K562 (cell line): ENCODE measurements around the gene DCXR. TPM values are rescaled to one million over a fixed set of nuclear protein-coding genes. Genes with fewer than 3 reads are reported as not detected.

Experiments used
- DNMT1 ChIP-seq: fragments of 450-650 bp; IDR thresholded peaks from 2 replicates; pipeline ENCODE4 v1.6.1; 2016; ENCODE audit warnings: antibody characterized with exemption, mild to moderate bottlenecking
- HDAC2 ChIP-seq: fragments of 450-650 bp; IDR thresholded peaks from 2 replicates; pipeline ENCODE4 v1.6.1; 2016; ENCODE audit warnings: mild to moderate bottlenecking
- HMGN3 ChIP-seq: IDR thresholded peaks from 2 replicates; pipeline ENCODE4 v1.6.1; 2011; ENCODE audit warnings: borderline replicate concordance, low read depth, mild to moderate bottlenecking, mixed read lengths, low read length; ENCODE audit not compliant: insufficient read length; ENCODE audit errors: extremely low read depth
- MXI1 ChIP-seq: IDR thresholded peaks from 2 replicates; pipeline ENCODE4 v1.6.1; 2011; ENCODE audit warnings: low read depth, mild to moderate bottlenecking, improper control_type of control experiment, low read length
- NFXL1 ChIP-seq: fragments of 450-650 bp; formaldehyde crosslinking; IDR thresholded peaks from 2 replicates; pipeline ENCODE4 v1.4.0; 2021; ENCODE audit warnings: mild to moderate bottlenecking
- PHB ChIP-seq: fragments of 250-450 bp; sonication (Bioruptor Pico); IDR thresholded peaks from 2 replicates; pipeline ENCODE4 v1.5.0; 2021
- SMARCA4 ChIP-seq: fragments of 450-650 bp; IDR thresholded peaks from 2 replicates; pipeline ENCODE4 v1.6.1; 2016
- SP1 ChIP-seq: sonication (generic); formaldehyde crosslinking; IDR thresholded peaks from 2 replicates; pipeline ENCODE4 v1.8.1; 2022; ENCODE audit warnings: mild to moderate bottlenecking, missing genetic modification reagents
- SP2 ChIP-seq: IDR thresholded peaks from 2 replicates; pipeline ENCODE4 v1.6.1; 2011; ENCODE audit warnings: mild to moderate bottlenecking, low read depth, low read length, moderate library complexity; ENCODE audit not compliant: poor library complexity, severe bottlenecking; ENCODE audit errors: extremely low read depth
- STAT6 ChIP-seq: sonication (generic); formaldehyde crosslinking; IDR thresholded peaks from 2 replicates; pipeline ENCODE4 v1.8.1; 2023; ENCODE audit warnings: mild to moderate bottlenecking, missing genetic modification reagents
- TAF7 ChIP-seq: fragments of 450-650 bp; IDR thresholded peaks from 2 replicates; pipeline ENCODE4 v1.6.1; 2016; ENCODE audit warnings: missing genetic modification characterization, missing compliant biosample characterization
- TBP ChIP-seq: optimal IDR thresholded peaks from 2 replicates; pipeline ENCODE3; 2011; ENCODE audit warnings: low read depth, low read length, improper control_type of control experiment
- TCF15 ChIP-seq: fragments of 250-450 bp; sonication (Bioruptor Pico); IDR thresholded peaks from 2 replicates; pipeline ENCODE4 v1.8.0; 2022; ENCODE audit warnings: moderate library complexity, mild to moderate bottlenecking, inconsistent platforms
- TRIM25 ChIP-seq: fragments of 450-650 bp; IDR thresholded peaks from 2 replicates; pipeline ENCODE4 v1.7.0; 2016; ENCODE audit warnings: borderline replicate concordance
- ZNF12 ChIP-seq: sonication (generic); formaldehyde crosslinking; IDR thresholded peaks from 2 replicates; pipeline ENCODE4 v1.4.0; 2020; ENCODE audit warnings: mild to moderate bottlenecking, missing genetic modification reagents
- ZNF507 ChIP-seq: conservative IDR thresholded peaks from 2 replicates; pipeline ENCODE4 v1.6.1; 2017; ENCODE audit warnings: missing genetic modification characterization, missing compliant biosample characterization
- ZNF707 ChIP-seq: fragments of 250-450 bp; sonication (Bioruptor Pico); conservative IDR thresholded peaks from 2 replicates; pipeline ENCODE4 v1.8.0; 2022; ENCODE audit warnings: inconsistent platforms, mild to moderate bottlenecking, moderate library complexity
- polyA plus RNA-seq, 8 experiments: library from polyadenylated mRNA; depleted of rRNA in 4 of 8; stranded (reverse) in 5 of 8; unstranded in 3 of 8; fragments of >200 nt; fragmentation: Nextera tagmentation in 2 of 8; fragmentation: Illumina TruSeq in 1 of 8; extraction: Ambion mirVana in 2 of 8; extraction: Trizol in 1 of 8; gene quantifications; 2 replicates each; pipeline versions ENCODE4 v1.2.1 to v1.2.3, GENCODE V29; 2011 to 2014; ENCODE audit warnings: inconsistent platforms in 1 of 8, missing spikeins in 1 of 8
- total RNA-seq, 7 experiments: library from RNA; depleted of rRNA in 6 of 7; stranded (reverse); fragments of >200 nt in 6 of 7; fragmentation: Illumina TruSeq in 2 of 7; extraction: Trizol in 2 of 7; gene quantifications; 2 replicates each; pipeline versions ENCODE4 v1.2.1 to v1.2.3, GENCODE V29; 2011 to 2021; ENCODE audit warnings: low replicate concordance in 1 of 7
- TF ChIP-seq, protein P1 (sequence below), 2 experiments: IDR thresholded peaks in 1 of 2; conservative IDR thresholded peaks in 1 of 2; 2 replicates each; pipeline ENCODE4 v1.6.1; 2016; ENCODE audit warnings: low read depth in 2 of 2, mild to moderate bottlenecking in 1 of 2, missing compliant biosample characterization in 1 of 2, missing genetic modification characterization in 1 of 2, moderate library complexity in 1 of 2
- TF ChIP-seq, protein P2 (sequence below): sonication (generic); formaldehyde crosslinking; IDR thresholded peaks from 2 replicates; pipeline ENCODE4 v1.8.0; 2023; ENCODE audit warnings: mild to moderate bottlenecking, missing genetic modification reagents

DCXR gene
- total and polyA plus RNA-seq, 9 of the 15 experiments (the other 6 are each of a cell fraction or from before 2014, with no cell fraction given): 21.3 to 274 (median 156) TPM

DNA sequence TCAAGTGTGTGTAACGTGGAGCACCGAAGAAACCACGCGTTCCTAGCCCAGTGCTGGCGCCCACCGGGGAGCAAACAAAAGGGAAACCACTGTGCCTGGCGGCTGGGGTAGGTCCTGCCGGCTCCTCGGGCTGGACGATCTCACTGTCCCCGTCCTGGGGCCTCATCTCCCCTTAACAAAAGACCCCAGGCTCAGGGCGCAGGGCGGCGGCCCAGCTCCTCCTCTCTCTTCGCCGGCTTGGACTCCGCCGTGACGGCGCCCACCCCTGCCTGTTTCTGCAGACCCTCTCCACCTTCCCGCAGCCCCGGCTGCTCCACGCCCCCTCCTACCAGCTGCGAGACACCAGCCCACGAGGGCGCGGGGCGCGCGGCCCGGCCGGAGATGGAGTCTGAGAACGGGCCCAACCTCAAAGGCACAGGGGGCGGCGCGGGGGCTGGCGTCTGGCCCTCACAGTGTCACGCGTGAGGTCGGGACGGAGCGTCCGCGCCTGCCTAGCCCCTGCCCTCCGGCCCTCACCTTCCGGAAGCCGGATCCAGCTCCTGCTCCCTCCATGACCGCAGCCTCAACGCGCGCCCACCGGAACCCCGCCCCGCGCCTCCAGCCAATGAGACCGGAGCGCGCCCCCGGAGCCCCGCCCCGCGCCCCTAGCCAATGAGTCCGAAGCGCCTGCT, 15.1 kb downstream of the DCXR start, which contains the start of gene CENPX (continued):
- TF ChIP-seq STAT6 (CRISPR knock-in tag) (no peak), TCF15 (CRISPR knock-in tag) (no peak), HMGN3 (peak; percentile 8), ZNF12 (CRISPR knock-in tag) (peak; percentile 32; the same call in 1 of the 2 replicates), DNMT1 (no peak), TRIM25 (no peak), TAF7 (tag) (no peak), SP1 (no peak), SMARCA4 (no peak), MXI1 (peak; percentile 52; the same call in 1 of the 2 replicates), ZNF507 (tag) (no peak), PHB (CRISPR knock-in tag) (no peak), SP2 (no peak), HDAC2 (no peak), ZNF707 (CRISPR knock-in tag) (no peak), NFXL1 (CRISPR knock-in tag) (no peak), TBP (peak; percentile 24)
- TF ChIP-seq, protein P1, sequence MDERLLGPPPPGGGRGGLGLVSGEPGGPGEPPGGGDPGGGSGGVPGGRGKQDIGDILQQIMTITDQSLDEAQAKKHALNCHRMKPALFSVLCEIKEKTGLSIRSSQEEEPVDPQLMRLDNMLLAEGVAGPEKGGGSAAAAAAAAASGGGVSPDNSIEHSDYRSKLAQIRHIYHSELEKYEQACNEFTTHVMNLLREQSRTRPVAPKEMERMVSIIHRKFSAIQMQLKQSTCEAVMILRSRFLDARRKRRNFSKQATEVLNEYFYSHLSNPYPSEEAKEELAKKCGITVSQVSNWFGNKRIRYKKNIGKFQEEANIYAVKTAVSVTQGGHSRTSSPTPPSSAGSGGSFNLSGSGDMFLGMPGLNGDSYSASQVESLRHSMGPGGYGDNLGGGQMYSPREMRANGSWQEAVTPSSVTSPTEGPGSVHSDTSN (CRISPR knock-in tag; IDR thresholded peaks at IDR 0.05; ENCODE audit: low read depth): no peak
- TF ChIP-seq, protein P1 (tag; conservative IDR thresholded peaks at IDR 0.05; ENCODE audit: low read depth): no peak
- TF ChIP-seq, protein P2, sequence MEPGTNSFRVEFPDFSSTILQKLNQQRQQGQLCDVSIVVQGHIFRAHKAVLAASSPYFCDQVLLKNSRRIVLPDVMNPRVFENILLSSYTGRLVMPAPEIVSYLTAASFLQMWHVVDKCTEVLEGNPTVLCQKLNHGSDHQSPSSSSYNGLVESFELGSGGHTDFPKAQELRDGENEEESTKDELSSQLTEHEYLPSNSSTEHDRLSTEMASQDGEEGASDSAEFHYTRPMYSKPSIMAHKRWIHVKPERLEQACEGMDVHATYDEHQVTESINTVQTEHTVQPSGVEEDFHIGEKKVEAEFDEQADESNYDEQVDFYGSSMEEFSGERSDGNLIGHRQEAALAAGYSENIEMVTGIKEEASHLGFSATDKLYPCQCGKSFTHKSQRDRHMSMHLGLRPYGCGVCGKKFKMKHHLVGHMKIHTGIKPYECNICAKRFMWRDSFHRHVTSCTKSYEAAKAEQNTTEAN (CRISPR knock-in tag): no peak
